GM15510 (cell line): ENCODE measurements around the gene FOXP3.

Experiments
- POLR2A ChIP-seq: IDR thresholded peaks from 3 replicates; pipeline ENCODE4 v1.6.1; 2011; ENCODE audit warnings: borderline replicate concordance; ENCODE audit not compliant: insufficient read length; ENCODE audit errors: extremely low read depth

Gene FOXP3

DNA sequence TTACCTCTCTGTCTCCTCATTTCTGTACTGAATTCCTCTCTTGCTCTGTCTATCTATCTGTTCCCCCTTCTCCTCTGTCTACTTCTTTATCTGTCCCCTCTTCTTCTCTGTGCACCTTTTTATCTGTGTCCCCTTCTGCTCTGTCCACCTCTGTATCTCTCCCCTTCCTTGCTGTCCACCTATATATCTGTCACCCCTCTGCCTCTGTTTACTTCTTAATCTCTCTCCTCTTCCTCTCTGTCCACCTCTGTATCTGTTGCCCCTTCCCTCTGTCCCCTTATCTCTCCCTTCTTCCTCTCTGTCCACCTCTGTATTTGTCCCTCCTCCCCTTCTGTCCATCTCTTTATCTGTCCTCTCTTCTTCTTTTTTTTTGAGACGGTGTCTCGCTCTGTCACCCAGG lies 20.3 kb downstream of the FOXP3 start:
- no peak for TF ChIP-seq POLR2A

DNA sequence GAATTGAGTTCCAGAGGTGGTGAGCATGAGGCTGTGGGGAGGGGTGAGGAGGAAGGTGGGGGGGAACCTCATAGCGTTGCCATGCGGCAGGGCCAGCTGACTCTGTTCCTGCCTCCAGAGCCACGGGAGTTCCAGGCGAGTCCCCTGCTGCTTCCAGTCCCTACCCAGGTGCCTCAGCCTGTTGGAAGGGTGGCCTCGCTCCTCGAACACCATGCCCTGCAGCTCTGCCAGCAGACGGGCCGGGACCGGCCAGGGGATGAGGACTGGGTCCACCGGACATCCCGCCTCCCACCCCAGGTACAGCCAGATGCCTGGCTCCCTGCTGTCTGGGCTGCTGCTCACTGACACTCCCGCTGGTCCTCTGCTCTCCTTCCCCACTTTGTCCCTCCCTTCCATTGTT lies 21.3 kb downstream of the FOXP3 start:
- TF ChIP-seq POLR2A = no peak

DNA sequence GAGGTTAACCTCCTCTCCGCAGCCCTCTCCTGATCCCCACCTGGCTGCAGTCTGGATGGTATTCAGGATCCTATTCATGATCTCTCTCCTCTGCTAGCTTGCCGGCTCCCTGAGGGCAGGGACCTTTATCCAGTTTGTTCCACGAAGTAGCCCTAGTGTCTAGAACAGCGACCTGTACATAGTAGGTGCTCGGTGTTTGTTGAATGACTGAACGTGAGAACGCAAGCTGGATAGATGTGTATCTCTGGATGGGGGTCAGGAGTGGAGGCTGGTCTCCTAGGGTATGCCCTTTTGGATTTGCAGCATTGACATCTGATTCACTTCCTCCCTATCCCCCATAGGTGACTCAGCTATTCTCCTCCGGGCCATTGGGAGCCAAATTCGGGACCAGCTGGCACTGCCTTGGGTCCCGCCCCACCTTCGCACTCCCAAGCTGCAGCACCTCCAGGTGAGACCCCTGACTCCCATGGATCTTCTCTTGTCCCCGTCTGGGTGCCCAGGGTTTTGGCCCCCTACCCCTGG lies 21.9 kb downstream of the FOXP3 start:
- no peak for TF ChIP-seq POLR2A

DNA sequence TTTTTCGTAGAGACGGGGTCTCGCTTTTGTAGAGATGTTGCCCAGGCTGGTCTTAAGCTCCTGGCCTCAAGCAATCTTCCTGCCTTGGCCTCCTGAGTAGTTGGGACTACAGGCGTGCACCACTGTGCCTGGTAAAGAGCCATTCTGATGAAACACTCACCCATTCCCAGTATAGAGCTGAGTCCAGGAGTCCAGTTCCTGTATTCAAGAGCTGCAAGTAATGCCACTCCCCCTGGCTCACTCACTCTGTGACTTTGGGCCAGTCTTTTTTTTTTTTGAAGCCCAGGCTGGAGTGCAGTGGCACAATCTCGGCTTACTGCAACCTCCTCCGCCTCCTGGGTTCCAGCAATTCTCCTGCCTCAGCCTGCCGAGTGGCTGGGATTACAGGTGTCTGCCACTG lies 25.8 kb downstream of the FOXP3 start:
- no peak for TF ChIP-seq POLR2A

DNA sequence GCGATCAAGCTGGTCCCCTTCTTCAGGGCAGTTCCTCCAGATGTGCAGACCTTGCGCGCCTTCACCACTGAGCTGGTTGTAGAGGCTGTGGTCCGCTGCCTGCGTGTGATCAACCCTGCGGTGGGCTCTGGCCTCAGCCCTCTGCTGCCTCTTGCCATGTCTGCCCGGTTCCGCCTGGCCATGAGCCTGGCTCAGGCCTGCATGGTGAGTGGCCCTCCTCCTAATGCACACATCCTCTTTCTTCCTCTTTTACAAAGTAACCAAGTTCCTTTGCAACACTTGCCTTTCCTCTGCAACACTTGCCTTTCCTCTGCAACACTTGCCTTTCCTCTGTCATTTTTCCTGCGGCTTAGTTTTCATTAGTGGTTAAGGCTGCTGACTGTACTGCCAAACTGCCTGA lies 27.4 kb downstream of the FOXP3 start:
- no peak for TF ChIP-seq POLR2A

DNA sequence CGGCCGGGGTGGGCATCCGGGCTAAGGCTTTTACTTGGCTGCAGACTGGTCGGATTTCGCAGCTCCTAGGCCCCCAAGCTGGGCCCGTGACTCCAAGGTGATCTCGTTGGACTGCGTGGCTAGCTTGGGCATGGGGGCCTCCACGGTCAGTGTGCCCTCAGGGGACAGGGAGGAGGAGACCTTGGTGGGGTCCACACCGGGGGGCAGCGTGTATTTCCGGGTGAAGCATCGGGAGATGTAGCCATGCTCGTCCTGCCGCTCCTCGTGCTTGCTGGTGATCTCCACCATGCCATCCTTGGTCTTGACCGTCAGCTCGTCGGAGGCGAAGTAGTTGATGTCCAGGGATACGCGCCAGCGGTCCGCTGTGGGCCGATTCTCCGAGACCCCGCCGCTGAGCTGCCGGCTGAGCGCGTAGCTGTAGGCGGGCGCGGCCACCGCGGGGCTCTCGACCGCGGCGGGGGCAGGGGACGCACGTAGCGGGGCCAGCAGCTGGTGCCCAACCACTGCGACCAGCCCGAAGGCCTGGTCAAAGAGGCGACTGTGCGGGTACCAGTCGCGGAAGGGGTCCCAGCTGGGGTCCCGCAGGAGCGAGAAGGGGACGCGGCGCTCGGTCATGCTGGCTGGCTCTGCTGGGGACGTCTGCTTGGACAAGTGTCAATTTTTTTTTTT lies 30.5 kb downstream of the FOXP3 start:
- no peak for TF ChIP-seq POLR2A

DNA sequence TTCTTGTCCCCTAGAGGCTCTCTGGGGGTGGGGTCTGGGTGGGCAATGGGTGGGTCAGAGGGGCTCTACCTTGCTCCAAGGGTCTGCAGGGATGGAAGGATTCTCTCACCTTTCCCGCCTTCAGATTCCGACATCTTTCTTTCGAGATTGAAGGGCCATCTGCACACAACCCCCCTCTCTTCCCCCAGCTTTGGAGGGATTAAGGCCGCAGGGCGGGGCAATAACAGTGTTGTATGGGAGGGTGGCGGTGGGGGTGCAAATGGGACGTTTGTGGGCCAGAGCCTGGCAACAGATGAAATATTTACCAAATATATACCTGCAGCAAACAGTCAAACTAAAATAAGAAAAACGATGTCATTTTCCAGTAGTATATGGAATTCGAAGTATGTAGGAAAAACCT lies 31.3 kb downstream of the FOXP3 start, which contains the start of gene CACNA1F:
Gene CACNA1F, minus strand, starts transcription at position 165 of the 400 bp plus-strand sequence. Its CDS starts 31 bp downstream, at position 134.
- TF ChIP-seq POLR2A = no peak

DNA sequence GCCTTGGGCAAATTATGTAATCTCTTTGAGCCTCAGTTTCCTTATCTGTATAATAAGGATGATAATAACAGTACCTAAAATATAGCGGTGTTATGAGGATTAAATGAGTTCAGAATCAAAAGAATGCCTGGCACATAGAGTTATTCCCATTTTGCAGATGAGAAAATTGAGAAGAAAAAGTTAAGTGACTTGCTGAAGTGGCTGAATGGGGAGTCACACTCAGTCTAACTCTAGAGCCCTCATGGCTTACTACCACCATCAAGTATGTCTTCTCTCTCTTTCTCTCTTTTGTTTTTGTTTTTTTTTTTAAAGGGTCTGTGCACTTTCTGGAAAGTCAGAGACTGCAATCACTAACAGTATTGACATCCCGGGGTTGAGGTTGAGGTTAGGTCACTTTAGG lies 32.0 kb downstream of the FOXP3 start:
- TF ChIP-seq POLR2A = no peak

DNA sequence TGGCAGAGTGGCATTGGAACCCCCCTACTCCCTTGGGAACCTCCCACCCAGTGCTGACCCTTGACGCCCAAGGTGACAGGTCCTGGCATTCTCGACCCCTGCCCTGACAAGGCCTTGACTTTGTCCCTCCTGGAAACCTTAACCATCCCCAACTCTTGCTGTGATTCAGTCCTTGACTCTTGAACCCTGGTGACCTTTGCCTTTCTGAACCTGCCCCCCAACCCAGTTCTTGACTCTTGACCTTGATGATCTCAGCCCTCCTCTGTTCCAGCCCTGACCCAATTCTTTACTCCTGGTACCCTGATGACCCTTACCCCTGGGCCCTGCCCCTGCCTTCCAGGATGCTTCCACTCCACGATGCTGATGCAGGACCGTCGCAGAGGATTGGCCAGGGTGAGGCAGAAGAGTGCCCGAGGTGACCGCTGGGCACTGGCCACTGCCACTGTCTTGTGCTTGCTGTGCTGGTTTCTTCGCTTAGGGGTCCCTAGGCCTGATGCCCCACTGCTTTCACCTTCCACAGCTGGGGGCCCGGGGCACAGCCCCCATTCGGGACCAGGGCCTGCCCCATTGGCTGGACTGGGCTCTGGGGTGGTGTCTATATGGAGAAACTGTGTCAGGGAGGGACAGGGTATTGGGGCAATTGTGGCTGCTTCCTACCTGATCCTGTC lies 33.0 kb downstream of the FOXP3 start:
- no peak for TF ChIP-seq POLR2A

DNA sequence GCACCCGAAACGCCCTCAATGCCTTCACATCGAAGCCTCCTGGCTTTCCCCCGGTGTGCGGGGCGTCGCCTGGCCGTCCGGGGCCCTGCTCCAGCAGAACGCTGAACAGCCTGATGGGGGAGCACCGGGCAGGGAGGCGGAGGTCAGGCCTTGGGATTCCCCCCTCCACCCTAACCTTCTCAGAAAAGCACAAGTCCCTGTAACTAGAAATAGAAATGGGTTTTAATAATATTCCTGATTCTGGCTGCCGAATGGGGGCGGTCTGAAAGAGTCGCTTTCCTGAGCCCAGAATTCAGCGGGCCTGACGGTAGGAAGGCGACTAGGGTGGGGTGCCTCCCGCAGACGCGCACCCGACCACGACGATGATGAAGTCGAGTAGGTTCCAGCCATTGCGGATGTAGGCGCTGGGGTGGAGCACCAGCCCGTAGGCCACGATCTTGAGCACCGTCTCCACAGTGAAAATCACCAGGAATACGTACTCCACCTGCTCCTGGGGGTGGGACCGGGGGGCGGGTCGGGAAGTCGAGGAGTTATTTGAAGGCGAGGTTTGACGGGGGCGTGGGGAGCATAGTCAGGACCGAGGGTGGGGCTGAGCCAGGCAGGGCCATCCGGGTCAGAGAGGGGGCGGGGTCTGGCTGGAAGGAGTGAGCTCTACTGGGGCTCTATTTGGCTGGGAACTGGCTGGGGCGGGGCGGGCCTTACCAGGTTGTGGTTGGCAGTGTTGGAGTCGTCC lies 33.8 kb downstream of the FOXP3 start:
- no peak for TF ChIP-seq POLR2A

DNA sequence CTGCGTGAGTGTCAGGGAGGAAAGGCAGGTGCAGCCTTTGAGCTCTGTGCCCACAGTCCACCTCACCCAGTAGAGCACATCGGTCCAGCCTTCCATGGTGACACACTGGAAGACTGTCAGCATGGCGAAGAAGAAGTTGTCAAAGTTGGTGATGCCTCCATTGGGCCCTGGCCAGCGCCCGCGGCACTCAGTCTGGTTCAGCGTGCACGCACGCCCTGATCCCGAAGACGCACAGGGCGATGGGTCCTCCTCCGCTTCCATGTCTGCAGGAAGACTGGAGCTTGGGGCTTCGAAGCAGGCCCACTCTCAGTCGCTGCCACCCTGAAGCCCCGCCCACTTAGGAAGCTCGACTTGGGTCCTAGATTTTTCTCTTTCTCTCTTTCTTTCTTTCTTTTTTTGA lies 36.3 kb downstream of the FOXP3 start:
- no peak for TF ChIP-seq POLR2A

DNA sequence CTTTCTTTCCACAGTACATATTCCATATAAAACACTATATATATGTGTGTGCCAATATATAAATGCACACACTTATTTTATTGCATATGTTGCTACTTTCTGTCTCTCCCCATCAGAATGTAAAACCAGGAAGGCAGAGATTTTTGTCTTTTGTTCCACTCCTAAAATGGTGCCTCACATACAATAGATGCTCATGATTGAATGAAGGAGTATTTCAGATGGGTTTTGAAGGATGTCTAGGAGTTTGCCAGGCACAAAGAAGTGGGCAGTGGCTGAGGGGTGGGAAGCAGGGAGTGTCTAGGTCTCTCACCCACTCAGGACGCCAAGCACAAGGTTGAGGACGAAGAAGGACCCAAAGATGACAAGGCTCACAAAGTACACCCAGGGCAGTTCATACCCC lies 36.8 kb downstream of the FOXP3 start:
- no peak for TF ChIP-seq POLR2A

DNA sequence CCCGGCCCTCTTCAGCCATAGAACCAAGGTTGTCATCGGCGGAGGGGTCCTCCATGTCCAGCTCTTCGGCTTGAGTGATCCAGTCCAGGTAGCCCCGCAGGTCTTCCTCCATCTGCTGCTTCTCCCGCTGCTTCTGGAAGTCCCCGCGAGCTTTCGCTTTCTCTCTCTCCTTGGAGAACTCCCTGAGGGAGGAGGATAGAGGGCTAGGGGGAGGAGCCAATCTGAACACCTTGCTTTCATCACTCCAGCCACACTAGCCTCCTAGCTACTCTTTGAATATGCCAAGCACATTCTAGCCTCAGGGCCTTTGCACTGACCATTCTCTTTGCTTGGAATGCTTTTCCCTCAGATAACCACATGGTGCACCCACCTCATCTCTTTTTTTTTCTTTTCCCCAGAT lies 37.6 kb downstream of the FOXP3 start:
- no peak for TF ChIP-seq POLR2A

DNA sequence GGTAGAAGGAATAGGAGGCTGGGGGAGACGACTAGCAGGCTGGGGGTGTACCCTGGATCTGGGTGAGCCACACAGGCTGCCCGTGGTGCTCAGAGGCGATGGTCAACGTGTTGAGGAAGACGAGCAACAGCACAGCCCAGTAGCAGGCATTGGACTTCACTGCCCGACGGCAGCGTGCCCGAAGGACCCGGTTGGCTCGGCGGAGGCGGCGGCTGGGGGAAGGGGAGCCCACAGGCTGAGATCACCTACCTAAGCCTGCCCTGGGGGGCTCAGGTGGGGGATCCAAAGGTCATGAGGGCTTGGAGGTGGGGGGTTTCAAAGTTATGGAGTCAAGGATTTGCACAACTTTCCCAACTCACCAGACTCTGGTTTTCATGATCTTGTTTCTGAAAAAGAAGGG lies 38.7 kb downstream of the FOXP3 start:
- TF ChIP-seq POLR2A = no peak

DNA sequence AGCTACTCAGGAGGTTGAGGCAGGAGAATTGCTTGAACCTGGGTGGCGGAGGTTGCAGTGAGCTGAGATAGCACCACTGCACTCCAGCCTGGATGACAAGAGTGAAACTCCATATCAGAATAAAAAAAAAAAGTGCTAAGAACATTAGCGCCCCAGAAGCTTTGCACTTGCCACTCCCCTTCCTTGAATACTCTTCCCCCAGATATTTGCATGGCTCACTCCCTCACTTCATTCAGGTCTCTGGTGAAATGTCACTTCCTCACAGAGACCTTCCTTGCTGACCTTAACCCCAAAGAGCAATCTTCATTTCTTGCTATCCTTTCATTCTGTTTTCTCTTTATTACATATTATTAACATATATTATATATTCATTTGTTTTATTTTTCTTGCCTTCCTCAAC lies 42.6 kb downstream of the FOXP3 start:
- TF ChIP-seq POLR2A = no peak
